ENCODE measurements around the gene VDAC1.

Gene VDAC1

GRCh38 chr5:133967124-133967523 is 37.7 kb downstream of the VDAC1 start:
- Mint-ChIP-seq H3K27me3 (ENCODE audit: low read depth) (no peaks in the 10 kb centered on the region), H3K4me3 (peak overlapping the region; percentile 93 to 97 (median 97)), H3K9me3 (no peaks in the 10 kb centered on the region), H3K27ac (peak overlapping the region; percentile 63 to 96 (median 88)), H3K36me3 (ENCODE audit: low read depth) (peaks cover 23% of the 10 kb centered on the region), H3K4me1 (peaks cover 48% of the 10 kb centered on the region)
- no peak for TF ChIP-seq CTCF (IDR thresholded peaks at IDR 0.05; ENCODE audit: unreplicated experiment in 3 of 3)

GRCh38 chr5:133966090-133966489 is 38.7 kb downstream of the VDAC1 start:
- Mint-ChIP-seq H3K4me1 (peaks cover 49% of the 10 kb centered on the region), H3K27ac (no peak overlapping the region), H3K27me3 (ENCODE audit: low read depth) (no peaks in the 10 kb centered on the region), H3K9me3 (no peaks in the 10 kb centered on the region), H3K4me3 (peak overlapping the region; percentile 26 to 59 (median 30)), H3K36me3 (ENCODE audit: low read depth) (peaks cover 17% of the 10 kb centered on the region)
- no peak for TF ChIP-seq CTCF (IDR thresholded peaks at IDR 0.05; ENCODE audit: unreplicated experiment in 3 of 3)

- H3K9me3 Mint-ChIP-seq: no peaks in the 10 kb centered on the region
- H3K4me1 Mint-ChIP-seq: peaks cover 39% of the 10 kb centered on the region
- peaks cover 28% of the 10 kb centered on the region for H3K36me3 Mint-ChIP-seq (ENCODE audit: low read depth)
- no peaks in the 10 kb centered on the region for H3K27me3 Mint-ChIP-seq (ENCODE audit: low read depth)
- H3K27ac Mint-ChIP-seq: peak overlapping the region in 1 of 3 experiments; percentile 63
- H3K4me3 Mint-ChIP-seq: no peak overlapping the region
- no peak for TF ChIP-seq CTCF (IDR thresholded peaks at IDR 0.05; ENCODE audit: unreplicated experiment in 3 of 3)
These were observed 41.2 kb downstream of the VDAC1 start for GRCh38 chr5:133963493-133964128.

GRCh38 chr5:133962801-133963476 is 41.8 kb downstream of the VDAC1 start:
- Mint-ChIP-seq H3K4me1 (peaks cover 33% of the 10 kb centered on the region), H3K27me3 (ENCODE audit: low read depth) (no peaks in the 10 kb centered on the region)

GRCh38 chr5:133962131-133962530 is 42.6 kb downstream of the VDAC1 start:
- Mint-ChIP-seq H3K4me1 (peaks cover 25% of the 10 kb centered on the region), H3K9me3 (no peaks in the 10 kb centered on the region), H3K4me3 (no peak overlapping the region), H3K27ac (peak overlapping the region; percentile 5 to 63 (median 6)), H3K27me3 (ENCODE audit: low read depth) (no peaks in the 10 kb centered on the region), H3K36me3 (ENCODE audit: low read depth) (peaks cover 35% of the 10 kb centered on the region)
- TF ChIP-seq CTCF (IDR thresholded peaks at IDR 0.05; ENCODE audit: unreplicated experiment in 3 of 3): no peak

More at GRCh38 chr5:133962801-133963476, 41.8 kb downstream of the VDAC1 start:
- H3K9me3 Mint-ChIP-seq: no peaks in the 10 kb centered on the region
- H3K27ac Mint-ChIP-seq: peak overlapping the region; percentile 5 to 63 (median 6)
- H3K4me3 Mint-ChIP-seq: no peak overlapping the region
- TF ChIP-seq CTCF (IDR thresholded peaks at IDR 0.05; ENCODE audit: unreplicated experiment in 3 of 3): no peak
- H3K36me3 Mint-ChIP-seq (ENCODE audit: low read depth): peaks cover 28% of the 10 kb centered on the region
